K562 (cell line): ENCODE results near the gene HACE1.

Experiments used
- EZH2 ChIP-seq: IDR thresholded peaks from 2 replicates; pipeline ENCODE4 v1.6.1; 2012; ENCODE audit warnings: low read depth, mild to moderate bottlenecking, inconsistent platforms, low read length, borderline replicate concordance
- JUND ChIP-seq, 2 experiments: IDR thresholded peaks; 2 replicates in 1 of 2; 3 replicates in 1 of 2; pipeline ENCODE4 v1.6.1; 2011; ENCODE audit warnings: borderline replicate concordance in 2 of 2, low read depth in 2 of 2, low read length in 2 of 2, improper control_type of control experiment in 1 of 2, missing biosample characterization in 1 of 2, missing genetic modification characterization in 1 of 2, missing genetic modification reagents in 1 of 2
- MXI1 ChIP-seq: IDR thresholded peaks from 2 replicates; pipeline ENCODE4 v1.6.1; 2011; ENCODE audit warnings: low read depth, mild to moderate bottlenecking, improper control_type of control experiment, low read length
- NFE2L1 ChIP-seq: fragments of 450-650 bp; IDR thresholded peaks from 2 replicates; pipeline ENCODE4 v1.6.1; 2016; ENCODE audit warnings: missing genetic modification characterization, low read depth, mild to moderate bottlenecking, missing compliant biosample characterization, moderate library complexity, borderline replicate concordance
- POLR2A ChIP-seq: fragments of 450-650 bp; conservative IDR thresholded peaks from 2 replicates; pipeline ENCODE4 v1.6.1; 2016
- SMC3 ChIP-seq: conservative IDR thresholded peaks from 2 replicates; pipeline ENCODE4 v1.6.1; 2011; ENCODE audit warnings: low read depth, low read length, improper control_type of control experiment; ENCODE audit not compliant: insufficient read depth
- ZBTB34 ChIP-seq: fragments of 250-450 bp; sonication (Bioruptor Pico); IDR thresholded peaks from 2 replicates; pipeline ENCODE4 v1.8.0; 2021; ENCODE audit warnings: mild to moderate bottlenecking, moderate library complexity
- ZKSCAN1 ChIP-seq: fragments of 150-350 bp; IDR thresholded peaks from 2 replicates; pipeline ENCODE4 v1.6.1; 2016; ENCODE audit warnings: low read depth, low read length
- ZNF274 ChIP-seq: IDR thresholded peaks from 2 replicates; pipeline ENCODE4 v1.6.1; 2011; ENCODE audit warnings: low read depth, mild to moderate bottlenecking, low read length, moderate library complexity, borderline replicate concordance
- TF ChIP-seq, protein P1 (sequence below), 2 experiments: IDR thresholded peaks; 2 replicates each; pipeline ENCODE4 v1.6.1; 2011; ENCODE audit warnings: borderline replicate concordance in 1 of 2, control low read depth in 1 of 2, low read depth in 1 of 2, low read length in 1 of 2, mild to moderate bottlenecking in 1 of 2, mixed read lengths in 1 of 2, moderate library complexity in 1 of 2; ENCODE audit not compliant: insufficient read depth in 1 of 2, insufficient read length in 1 of 2, poor library complexity in 1 of 2, severe bottlenecking in 1 of 2; ENCODE audit errors: extremely low read depth in 1 of 2
- TF ChIP-seq, protein P2 (sequence below), 3 experiments: IDR thresholded peaks in 2 of 3; conservative IDR thresholded peaks in 1 of 3; 2 replicates each; pipeline ENCODE4 v1.5.1; 2011 to 2012; ENCODE audit warnings: low read length in 3 of 3, mild to moderate bottlenecking in 3 of 3, control low read depth in 2 of 3, improper control_type of control experiment in 1 of 3, inconsistent platforms in 1 of 3, low read depth in 1 of 3, mixed read lengths in 1 of 3, moderate library complexity in 1 of 3; ENCODE audit not compliant: insufficient read depth in 2 of 3
- TF ChIP-seq, protein P3 (sequence below): fragments of 250-450 bp; sonication (Bioruptor Pico); IDR thresholded peaks from 2 replicates; pipeline ENCODE4 v1.5.0; 2021
- TF ChIP-seq, protein P4 (sequence below), 2 experiments: fragments of 450-650 bp; formaldehyde crosslinking in 1 of 2; IDR thresholded peaks; 2 replicates each; pipeline versions ENCODE4 v1.4.0 to v1.6.1; 2014 to 2020; ENCODE audit warnings: mild to moderate bottlenecking in 2 of 2, borderline replicate concordance in 1 of 2, low read depth in 1 of 2

GRCh38 chr6:104787305-104787704 lies 72.4 kb downstream of the HACE1 start:
- TF ChIP-seq, protein P1, sequence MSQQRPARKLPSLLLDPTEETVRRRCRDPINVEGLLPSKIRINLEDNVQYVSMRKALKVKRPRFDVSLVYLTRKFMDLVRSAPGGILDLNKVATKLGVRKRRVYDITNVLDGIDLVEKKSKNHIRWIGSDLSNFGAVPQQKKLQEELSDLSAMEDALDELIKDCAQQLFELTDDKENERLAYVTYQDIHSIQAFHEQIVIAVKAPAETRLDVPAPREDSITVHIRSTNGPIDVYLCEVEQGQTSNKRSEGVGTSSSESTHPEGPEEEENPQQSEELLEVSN (IDR thresholded peaks at IDR 0.05; ENCODE audit: borderline replicate concordance in 1 of 2, extremely low read depth in 1 of 2, insufficient read depth in 1 of 2, insufficient read length in 1 of 2, low read depth in 1 of 2, low read length in 1 of 2, poor library complexity in 1 of 2, severe bottlenecking in 1 of 2), result no peak
- TF ChIP-seq, protein P2, sequence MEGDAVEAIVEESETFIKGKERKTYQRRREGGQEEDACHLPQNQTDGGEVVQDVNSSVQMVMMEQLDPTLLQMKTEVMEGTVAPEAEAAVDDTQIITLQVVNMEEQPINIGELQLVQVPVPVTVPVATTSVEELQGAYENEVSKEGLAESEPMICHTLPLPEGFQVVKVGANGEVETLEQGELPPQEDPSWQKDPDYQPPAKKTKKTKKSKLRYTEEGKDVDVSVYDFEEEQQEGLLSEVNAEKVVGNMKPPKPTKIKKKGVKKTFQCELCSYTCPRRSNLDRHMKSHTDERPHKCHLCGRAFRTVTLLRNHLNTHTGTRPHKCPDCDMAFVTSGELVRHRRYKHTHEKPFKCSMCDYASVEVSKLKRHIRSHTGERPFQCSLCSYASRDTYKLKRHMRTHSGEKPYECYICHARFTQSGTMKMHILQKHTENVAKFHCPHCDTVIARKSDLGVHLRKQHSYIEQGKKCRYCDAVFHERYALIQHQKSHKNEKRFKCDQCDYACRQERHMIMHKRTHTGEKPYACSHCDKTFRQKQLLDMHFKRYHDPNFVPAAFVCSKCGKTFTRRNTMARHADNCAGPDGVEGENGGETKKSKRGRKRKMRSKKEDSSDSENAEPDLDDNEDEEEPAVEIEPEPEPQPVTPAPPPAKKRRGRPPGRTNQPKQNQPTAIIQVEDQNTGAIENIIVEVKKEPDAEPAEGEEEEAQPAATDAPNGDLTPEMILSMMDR (IDR thresholded peaks at IDR 0.05 in 2 of 3, conservative IDR thresholded peaks at IDR 0.05 in 1 of 3; ENCODE audit: insufficient read depth in 2 of 3, low read depth in 1 of 3, low read length in 3 of 3), result no peak
- no peak for TF ChIP-seq SMC3
- no peak for TF ChIP-seq ZKSCAN1
- no peak for TF ChIP-seq JUND (IDR thresholded peaks at IDR 0.05; ENCODE audit: borderline replicate concordance, low read depth, low read length)
- no peak for TF ChIP-seq JUND (tag; IDR thresholded peaks at IDR 0.05; ENCODE audit: borderline replicate concordance, low read depth, low read length)
- TF ChIP-seq ZBTB34 (CRISPR knock-in tag), result no peak
- TF ChIP-seq, protein P3, sequence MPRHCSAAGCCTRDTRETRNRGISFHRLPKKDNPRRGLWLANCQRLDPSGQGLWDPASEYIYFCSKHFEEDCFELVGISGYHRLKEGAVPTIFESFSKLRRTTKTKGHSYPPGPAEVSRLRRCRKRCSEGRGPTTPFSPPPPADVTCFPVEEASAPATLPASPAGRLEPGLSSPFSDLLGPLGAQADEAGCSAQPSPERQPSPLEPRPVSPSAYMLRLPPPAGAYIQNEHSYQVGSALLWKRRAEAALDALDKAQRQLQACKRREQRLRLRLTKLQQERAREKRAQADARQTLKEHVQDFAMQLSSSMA (CRISPR knock-in tag), result no peak
- TF ChIP-seq MXI1, result no peak
- TF ChIP-seq POLR2A, result no peak
- TF ChIP-seq NFE2L1 (tag), result no peak
- TF ChIP-seq ZNF274, result no peak
- no peak for TF ChIP-seq EZH2
- TF ChIP-seq, protein P4, sequence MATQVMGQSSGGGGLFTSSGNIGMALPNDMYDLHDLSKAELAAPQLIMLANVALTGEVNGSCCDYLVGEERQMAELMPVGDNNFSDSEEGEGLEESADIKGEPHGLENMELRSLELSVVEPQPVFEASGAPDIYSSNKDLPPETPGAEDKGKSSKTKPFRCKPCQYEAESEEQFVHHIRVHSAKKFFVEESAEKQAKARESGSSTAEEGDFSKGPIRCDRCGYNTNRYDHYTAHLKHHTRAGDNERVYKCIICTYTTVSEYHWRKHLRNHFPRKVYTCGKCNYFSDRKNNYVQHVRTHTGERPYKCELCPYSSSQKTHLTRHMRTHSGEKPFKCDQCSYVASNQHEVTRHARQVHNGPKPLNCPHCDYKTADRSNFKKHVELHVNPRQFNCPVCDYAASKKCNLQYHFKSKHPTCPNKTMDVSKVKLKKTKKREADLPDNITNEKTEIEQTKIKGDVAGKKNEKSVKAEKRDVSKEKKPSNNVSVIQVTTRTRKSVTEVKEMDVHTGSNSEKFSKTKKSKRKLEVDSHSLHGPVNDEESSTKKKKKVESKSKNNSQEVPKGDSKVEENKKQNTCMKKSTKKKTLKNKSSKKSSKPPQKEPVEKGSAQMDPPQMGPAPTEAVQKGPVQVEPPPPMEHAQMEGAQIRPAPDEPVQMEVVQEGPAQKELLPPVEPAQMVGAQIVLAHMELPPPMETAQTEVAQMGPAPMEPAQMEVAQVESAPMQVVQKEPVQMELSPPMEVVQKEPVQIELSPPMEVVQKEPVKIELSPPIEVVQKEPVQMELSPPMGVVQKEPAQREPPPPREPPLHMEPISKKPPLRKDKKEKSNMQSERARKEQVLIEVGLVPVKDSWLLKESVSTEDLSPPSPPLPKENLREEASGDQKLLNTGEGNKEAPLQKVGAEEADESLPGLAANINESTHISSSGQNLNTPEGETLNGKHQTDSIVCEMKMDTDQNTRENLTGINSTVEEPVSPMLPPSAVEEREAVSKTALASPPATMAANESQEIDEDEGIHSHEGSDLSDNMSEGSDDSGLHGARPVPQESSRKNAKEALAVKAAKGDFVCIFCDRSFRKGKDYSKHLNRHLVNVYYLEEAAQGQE (IDR thresholded peaks at IDR 0.05; ENCODE audit: borderline replicate concordance), result no peak
- TF ChIP-seq, protein P4 (CRISPR knock-in tag; IDR thresholded peaks at IDR 0.05; ENCODE audit: low read depth), result no peak
